ENCODE data around the gene LAMA3.

LAMA3 gene

GRCh38 chr18:23819001-23819400 is 129.7 kb downstream of the LAMA3 start:
- Histone ChIP-seq H3K27ac (no peak overlapping the region), H3K9me3 (ENCODE audit: severe bottlenecking) (no peaks in the 10 kb centered on the region)

GRCh38 chr18:23822590-23823385 is 133.5 kb downstream of the LAMA3 start:
- Histone ChIP-seq H3K4me3 (ENCODE audit: low read depth, low read length) (no peak overlapping the region), H3K9me3 (ENCODE audit: severe bottlenecking) (no peaks in the 10 kb centered on the region), H3K27me3 (ENCODE audit: insufficient read depth, low read depth, severe bottlenecking) (no peaks in the 10 kb centered on the region), H3K27ac (no peak overlapping the region), H3K36me3 (peaks cover 4% of the 10 kb centered on the region; the same call in 1 of the 2 replicates)
- no peak for TF ChIP-seq CTCF (IDR thresholded peaks at IDR 0.05; ENCODE audit: low read depth, low read length)
- no peak for DNase-seq

More at GRCh38 chr18:23819001-23819400, 129.7 kb downstream of the LAMA3 start:
- no peak for TF ChIP-seq CTCF (IDR thresholded peaks at IDR 0.05; ENCODE audit: low read depth, low read length)
- Histone ChIP-seq H3K36me3 (no peaks in the 10 kb centered on the region), H3K27me3 (ENCODE audit: insufficient read depth, low read depth, severe bottlenecking) (no peaks in the 10 kb centered on the region), H3K4me3 (ENCODE audit: low read depth, low read length) (no peak overlapping the region)
- no peak for DNase-seq

DNA sequence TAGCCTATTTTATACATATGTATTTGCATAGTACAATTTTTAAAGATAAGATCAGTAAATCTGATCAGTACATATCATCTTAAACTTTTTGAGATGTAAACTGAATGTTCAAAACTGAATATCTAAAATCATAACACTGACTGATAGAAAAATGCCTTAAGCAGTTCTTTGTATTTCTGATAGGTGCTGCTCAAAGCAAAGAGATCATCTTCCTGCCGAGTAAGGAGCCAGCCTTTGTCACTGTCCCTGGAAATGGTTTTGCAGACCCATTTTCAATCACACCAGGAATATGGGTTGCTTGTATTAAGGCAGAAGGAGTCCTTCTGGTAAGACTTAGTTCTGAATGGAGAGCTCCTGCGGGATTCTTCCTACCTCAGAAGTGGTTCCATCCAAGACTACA is 135.0 kb downstream of the LAMA3 start:
- H3K36me3 ChIP-seq, result peaks cover 4% of the 10 kb centered on the region; the same call in 1 of the 2 replicates
- no peaks in the 10 kb centered on the region for H3K9me3 ChIP-seq (ENCODE audit: severe bottlenecking)
- no peak overlapping the region for H3K4me3 ChIP-seq (ENCODE audit: low read depth, low read length)
- TF ChIP-seq CTCF (IDR thresholded peaks at IDR 0.05; ENCODE audit: low read depth, low read length), result no peak
- no peak for DNase-seq
- no peak overlapping the region for H3K27ac ChIP-seq
- H3K27me3 ChIP-seq (ENCODE audit: insufficient read depth, low read depth, severe bottlenecking), result no peaks in the 10 kb centered on the region

DNA sequence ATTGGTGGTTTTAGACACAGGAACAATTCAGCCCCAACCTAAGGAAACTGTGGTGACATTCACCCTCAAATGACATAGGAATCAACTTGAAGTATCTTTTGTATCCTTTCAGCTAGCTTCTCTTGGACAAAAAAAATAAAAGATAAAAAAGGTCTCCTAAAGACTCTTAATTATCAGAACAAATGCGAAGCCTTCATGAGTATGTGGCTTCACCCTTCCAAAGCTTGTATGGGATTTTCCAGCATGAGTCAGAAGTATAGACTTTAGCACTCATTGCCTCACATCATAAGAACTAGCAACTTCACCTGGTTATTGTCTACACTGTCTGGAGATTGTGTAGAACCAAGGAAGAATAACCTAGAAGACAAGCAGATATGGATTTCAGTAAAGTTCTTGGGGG is 135.4 kb downstream of the LAMA3 start:
- Histone ChIP-seq H3K9me3 (ENCODE audit: severe bottlenecking) (no peaks in the 10 kb centered on the region), H3K36me3 (peaks cover 4% of the 10 kb centered on the region; the same call in 1 of the 2 replicates), H3K4me3 (ENCODE audit: low read depth, low read length) (no peak overlapping the region), H3K27ac (no peak overlapping the region), H3K27me3 (ENCODE audit: insufficient read depth, low read depth, severe bottlenecking) (no peaks in the 10 kb centered on the region)
- DNase-seq, result no peak
- no peak for TF ChIP-seq CTCF (IDR thresholded peaks at IDR 0.05; ENCODE audit: low read depth, low read length)

- H3K27ac ChIP-seq, result no peak overlapping the region
- no peaks in the 10 kb centered on the region for H3K9me3 ChIP-seq (ENCODE audit: severe bottlenecking)
- H3K4me3 ChIP-seq (ENCODE audit: low read depth, low read length), result no peak overlapping the region
- no peak for TF ChIP-seq CTCF (IDR thresholded peaks at IDR 0.05; ENCODE audit: low read depth, low read length)
- no peak for DNase-seq
- peaks cover 4% of the 10 kb centered on the region; the same call in 1 of the 2 replicates for H3K36me3 ChIP-seq
- H3K27me3 ChIP-seq (ENCODE audit: insufficient read depth, low read depth, severe bottlenecking), result no peaks in the 10 kb centered on the region
Observed at GRCh38 chr18:23825496-23825895, 136.2 kb downstream of the LAMA3 start.

Measured in WERI-Rb-1 (cell line).